K562 (cell line): ENCODE results near the gene SLC7A6. TPM values are rescaled to one million over a fixed set of nuclear protein-coding genes. Genes with fewer than 3 reads are reported as not detected.

Experiments
- ATAC-seq: fragments of 200-7000 bp; cut with Tn5 transposase; 3 replicates; pipeline ENCODE4 v1.9.1; 2020; ENCODE audit warnings: moderate library complexity
- BruUV-seq: library from RNA; stranded (reverse); fragments of 400-500 nt; replicated peaks from 2 replicates; lab custom pipeline; 2021; lab: Mats Ljungman, UMichigan
- CTCF ChIA-PET: fragments of 300-600 bp; formaldehyde crosslinking; extraction: SDS; loops from one replicate; lab custom pipeline; 2021; ENCODE audit warnings: low intra/inter-chr PET ratio; lab: Yijun Ruan, JAX
- POLR2A ChIA-PET: fragments of 300-600, 350-650 bp; sonication (Branson Sonifier 250); formaldehyde crosslinking; extraction: SDS; loops from one replicate; lab custom pipeline; 2021; ENCODE audit warnings: antibody characterized with exemption, inconsistent platforms; lab: Yijun Ruan, JAX
- DNase-seq, 4 experiments: peaks; one replicate each; pipeline versions ENCODE4 v3.0.0 to v3.0.0-alpha.2; 2011 to 2018; ENCODE audit warnings: low spot score in 3 of 4, mixed read lengths in 3 of 4; ENCODE audit errors: extremely low read depth in 1 of 4
- FAIRE-seq: peaks from 2 replicates; lab custom pipeline; 2011; peaks lifted over from hg19 to GRCh38; lab: Jason Lieb, UNC
- H2AFZ ChIP-seq: 2 replicates; pipeline ENCODE4 v1.6.0; 2011; ENCODE audit warnings: low read depth, low read length, control low read depth, inconsistent platforms
- H3K27ac ChIP-seq: fragments of 200-600 bp; 3 replicates; pipeline ENCODE4 v1.8.0; 2011; ENCODE audit warnings: low read depth, mild to moderate bottlenecking, control low read depth, inconsistent platforms, low read length, moderate library complexity, mixed read lengths; ENCODE audit errors: extremely low read depth
- H3K27me3 ChIP-seq, 2 experiments: fragments of 300-600 bp in 1 of 2; 2 replicates in 1 of 2; 3 replicates in 1 of 2; pipeline versions ENCODE4 v1.6.0 to v1.8.0; 2011; ENCODE audit warnings: inconsistent platforms in 2 of 2, low read length in 2 of 2, mild to moderate bottlenecking in 1 of 2, mixed read lengths in 1 of 2, moderate library complexity in 1 of 2; ENCODE audit not compliant: control insufficient read depth in 2 of 2, insufficient read depth in 2 of 2
- H3K36me3 ChIP-seq: fragments of 300-600 bp; 3 replicates; pipeline ENCODE4 v1.8.0; 2011; ENCODE audit warnings: mild to moderate bottlenecking, low read length, inconsistent platforms; ENCODE audit not compliant: control insufficient read depth, insufficient read depth
- H3K4me1 ChIP-seq, 2 experiments: fragments of 200-600 bp in 1 of 2; replicated peaks in 1 of 2; 2 replicates in 1 of 2; 3 replicates in 1 of 2; pipeline versions ENCODE4 v1.5.1 to v1.8.0; 2011; ENCODE audit warnings: inconsistent platforms in 2 of 2, low read length in 2 of 2, mild to moderate bottlenecking in 1 of 2, mixed read lengths in 1 of 2, moderate library complexity in 1 of 2; ENCODE audit not compliant: control insufficient read depth in 2 of 2, insufficient read depth in 2 of 2
- H3K4me2 ChIP-seq: 2 replicates; pipeline ENCODE4 v1.6.1; 2011; ENCODE audit warnings: low read length, control low read depth, inconsistent platforms, mixed read lengths; ENCODE audit not compliant: insufficient read depth
- H3K4me3 ChIP-seq: fragments of 200-600 bp; sonication (generic), shearing (Covaris generic); 2 replicates; pipeline ENCODE4 v1.5.1; 2016; ENCODE audit warnings: control low read depth, inconsistent platforms
- H3K79me2 ChIP-seq: fragments of 200-600 bp; 3 replicates; pipeline ENCODE4 v1.8.0; 2011; ENCODE audit warnings: low read length, inconsistent platforms; ENCODE audit not compliant: control insufficient read depth, insufficient read depth
- H3K9ac ChIP-seq, 2 experiments: 2 replicates each; pipeline versions ENCODE4 v1.6.0 to v1.6.1; 2011; ENCODE audit warnings: low read depth in 2 of 2, low read length in 2 of 2, control low read depth in 1 of 2, inconsistent platforms in 1 of 2, mild to moderate bottlenecking in 1 of 2, mixed read lengths in 1 of 2; ENCODE audit not compliant: insufficient read depth in 1 of 2
- H3K9me1 ChIP-seq: one replicate; pipeline ENCODE4 v1.6.0; 2011; ENCODE audit warnings: inconsistent platforms, mild to moderate bottlenecking, low read length, moderate library complexity; ENCODE audit not compliant: control insufficient read depth, insufficient read depth
- H3K9me3 ChIP-seq: replicated peaks from 2 replicates; pipeline ENCODE4 v1.5.1; 2011; ENCODE audit warnings: low read depth, low read length, inconsistent platforms; ENCODE audit not compliant: control insufficient read depth, insufficient read depth
- H4K20me1 ChIP-seq: replicated peaks from 2 replicates; pipeline ENCODE4 v1.6.1; 2011; ENCODE audit warnings: low read length, inconsistent platforms, mixed read lengths; ENCODE audit not compliant: control insufficient read depth, insufficient read depth
- HDAC3 ChIP-seq: fragments of 450-650 bp; IDR thresholded peaks from 2 replicates; pipeline ENCODE4 v1.6.1; 2018; ENCODE audit warnings: borderline replicate concordance, mild to moderate bottlenecking, moderate library complexity; ENCODE audit not compliant: partially characterized antibody
- LCOR ChIP-seq: sonication (generic); formaldehyde crosslinking; IDR thresholded peaks from 2 replicates; pipeline ENCODE4 v1.8.0; 2022; ENCODE audit warnings: mild to moderate bottlenecking, missing genetic modification reagents
- POLR2B ChIP-seq: fragments of 450-650 bp; IDR thresholded peaks from 2 replicates; pipeline ENCODE4 v1.6.1; 2018; ENCODE audit warnings: low read depth; ENCODE audit not compliant: partially characterized antibody
- POLR2G ChIP-seq: fragments of 200-400 bp; formaldehyde crosslinking; IDR thresholded peaks from 2 replicates; pipeline ENCODE4 v1.6.1; 2017; ENCODE audit warnings: low read depth, mild to moderate bottlenecking, antibody characterized with exemption, low read length, moderate library complexity
- ZNF75A ChIP-seq: fragments of 450-650 bp; formaldehyde crosslinking; IDR thresholded peaks from 2 replicates; pipeline ENCODE4 v1.4.0; 2020; ENCODE audit warnings: mild to moderate bottlenecking
- WGBS: fragments of 100-300 bp; shearing (Covaris generic); methylation state at CpG from one replicate; pipeline ENCODE4 v1.1.6; 2016; ENCODE audit warnings: low coverage, mixed read lengths; ENCODE audit not compliant: insufficient coverage; ENCODE audit errors: missing lambda C conversion rate; 5-methylcytosine and 5-hydroxymethylcytosine counted together
- in situ Hi-C: fragments of 300-500 bp; cut with MboI; formaldehyde crosslinking; loops from 4 replicates; pipeline ENCODE4 v1.15.0; 2018; ENCODE audit warnings: inconsistent platforms, mixed read lengths
- intact Hi-C: fragments of 100-400 bp; cut with micrococcal nuclease; formaldehyde crosslinking; loops from 2 replicates; pipeline ENCODE4 v1.14.2; 2022
- polyA plus RNA-seq, 8 experiments: library from polyadenylated mRNA; depleted of rRNA in 4 of 8; stranded (reverse) in 5 of 8; unstranded in 3 of 8; fragments of >200 nt; fragmentation: Nextera tagmentation in 2 of 8; fragmentation: Illumina TruSeq in 1 of 8; extraction: Ambion mirVana in 2 of 8; extraction: Trizol in 1 of 8; gene quantifications; 2 replicates each; pipeline versions ENCODE4 v1.2.1 to v1.2.3, GENCODE V29; 2011 to 2014; ENCODE audit warnings: inconsistent platforms in 1 of 8, missing spikeins in 1 of 8
- total RNA-seq, 7 experiments: library from RNA; depleted of rRNA in 6 of 7; stranded (reverse); fragments of >200 nt in 6 of 7; fragmentation: Illumina TruSeq in 2 of 7; extraction: Trizol in 2 of 7; gene quantifications; 2 replicates each; pipeline versions ENCODE4 v1.2.1 to v1.2.3, GENCODE V29; 2011 to 2021; ENCODE audit warnings: low replicate concordance in 1 of 7

The SLC7A6 gene
- total and polyA plus RNA-seq, 9 of the 15 experiments (the other 6 are each of a cell fraction or from before 2014, with no cell fraction given) = 12.6 to 60.1 (median 29.8) TPM

GRCh38 chr16:68230176-68230571 lies 34.2 kb upstream of the SLC7A6 start:
- H3K36me3 ChIP-seq = peaks cover 65% of the 10 kb centered on the region; the same call in 2 of the 3 replicates
- no peak overlapping the region for H3K4me3 ChIP-seq
- CTCF ChIA-PET = interaction anchor here (0.6 to 2.6 kb wide), 7 partner anchors 136 to 709 kb away, joined by 3 to 18 read pairs (median 4); no protein-coding TSS in a partner anchor
- no peaks in the 10 kb centered on the region; the same call in 1 of the 2 replicates for H4K20me1 ChIP-seq
- no peak for TF ChIP-seq ZNF75A (CRISPR knock-in tag)
- TF ChIP-seq HDAC3 = no peak
- 0 out of 2 replicates have a peak, but pooled peaks have one; percentile 3 for TF ChIP-seq POLR2G
- in situ Hi-C loops (no loop called here), intact Hi-C loops (no loop called here)
- H3K9me3 ChIP-seq = no peaks in the 10 kb centered on the region
- H3K27me3 ChIP-seq = no peaks in the 10 kb centered on the region
- H3K9me1 ChIP-seq = no peaks in the 10 kb centered on the region
- no peak overlapping the region for H2AFZ ChIP-seq
- H3K4me2 ChIP-seq = no peak overlapping the region
- H3K4me1 ChIP-seq = peaks cover 0 to 12% of the 10 kb centered on the region in 2 experiments; a peak in 1 of 5 replicates
- FAIRE-seq (no peak), ATAC-seq (no peak), DNase-seq (no peak)
- no TSS peak for BruUV-seq
- peak overlapping the region in 1 of 2 experiments; percentile 32; a peak in 1 of 4 replicates for H3K9ac ChIP-seq
- H3K79me2 ChIP-seq = no peaks in the 10 kb centered on the region; the same call in 2 of the 3 replicates
- POLR2A ChIA-PET = interaction anchor here (0.6 kb wide), 2 partner anchors 53 to 1994 kb away, joined by 3 read pairs; no protein-coding TSS in a partner anchor
- 94% methylated on average over 9 of the region's 9 CpGs for WGBS
- H3K27ac ChIP-seq = no peak overlapping the region

- Histone ChIP-seq H4K20me1 (no peaks in the 10 kb centered on the region; the same call in 1 of the 2 replicates), H3K4me3 (no peak overlapping the region), H3K4me2 (no peak overlapping the region), H3K4me1 (peaks cover 0 to 12% of the 10 kb centered on the region in 2 experiments; a peak in 1 of 5 replicates), H3K9ac (no peak overlapping the region), H3K9me1 (no peaks in the 10 kb centered on the region), H3K27me3 (no peaks in the 10 kb centered on the region), H2AFZ (no peak overlapping the region), H3K27ac (no peak overlapping the region), H3K36me3 (peaks cover 57% of the 10 kb centered on the region; the same call in 2 of the 3 replicates), H3K9me3 (no peaks in the 10 kb centered on the region), H3K79me2 (no peaks in the 10 kb centered on the region; the same call in 2 of the 3 replicates)
- intact Hi-C loops (no loop called here), in situ Hi-C loops (no loop called here)
- ChIA-PET CTCF (no interaction called here), POLR2A (interaction anchor here (0.6 kb wide), 1 partner anchor 306 kb away, joined by 3 read pairs; no protein-coding TSS in a partner anchor)
- no TSS peak for BruUV-seq
- ATAC-seq (no peak), DNase-seq (no peak), FAIRE-seq (no peak)
- TF ChIP-seq POLR2B (peak; percentile 26), LCOR (CRISPR knock-in tag) (no peak)
- 93% methylated on average over 12 of the region's 12 CpGs for WGBS
Measured at GRCh38 chr16:68230956-68231355, 33.4 kb upstream of the SLC7A6 start.
